HG02610 (cell line): Measurements from ENCODE around the gene ACR.

Experiments
- ATAC-seq: cut with Tn5 transposase; IDR thresholded peaks from one replicate; pipeline ENCODE4 v1.9.1; 2021; ENCODE audit warnings: mild to moderate bottlenecking, moderate library complexity; ENCODE audit not compliant: unreplicated experiment

ACR gene

DNA sequence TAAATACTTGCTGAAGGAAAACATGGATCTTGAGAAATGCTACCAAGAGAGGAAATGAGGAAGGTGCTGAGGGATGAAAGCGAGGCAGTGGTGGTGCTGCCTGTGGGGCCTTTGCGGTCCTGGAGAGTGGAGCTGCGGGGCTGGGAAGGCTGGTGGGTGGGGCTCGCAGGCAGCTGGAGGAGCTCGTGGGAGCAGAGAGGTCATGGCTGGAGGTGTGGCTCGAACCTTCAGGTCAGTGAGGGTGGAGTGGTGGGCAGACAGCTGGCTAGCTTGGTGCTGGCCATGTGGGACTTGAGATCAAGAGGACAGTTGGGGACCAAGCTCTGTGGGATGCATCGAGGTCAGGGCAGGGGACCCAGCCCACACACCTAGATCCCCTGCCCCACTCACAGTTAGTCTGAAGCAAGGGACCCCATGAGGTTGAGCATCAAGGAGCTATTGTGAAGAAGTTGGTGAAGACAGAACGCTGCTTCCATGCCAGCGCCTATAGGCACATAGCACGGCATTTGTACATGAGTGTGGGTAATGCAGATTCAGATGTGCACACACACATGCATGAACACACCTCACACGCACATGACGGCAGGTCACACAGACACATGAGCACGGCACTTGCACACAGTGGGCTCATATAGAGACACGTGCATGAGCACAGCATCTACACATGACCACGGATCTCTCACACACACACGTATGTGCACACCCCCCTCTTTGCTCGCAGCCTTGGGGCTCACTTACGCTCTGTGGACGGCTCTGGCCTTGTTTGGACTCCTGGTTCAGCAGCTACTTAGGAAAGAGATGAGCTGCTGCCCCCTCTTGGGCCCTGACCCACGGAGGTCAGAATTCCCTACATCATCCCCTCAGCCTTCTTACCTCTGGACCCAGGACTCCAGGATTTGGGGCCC, 34.9 kb upstream of the ACR start:
- ATAC-seq, result no peak

DNA sequence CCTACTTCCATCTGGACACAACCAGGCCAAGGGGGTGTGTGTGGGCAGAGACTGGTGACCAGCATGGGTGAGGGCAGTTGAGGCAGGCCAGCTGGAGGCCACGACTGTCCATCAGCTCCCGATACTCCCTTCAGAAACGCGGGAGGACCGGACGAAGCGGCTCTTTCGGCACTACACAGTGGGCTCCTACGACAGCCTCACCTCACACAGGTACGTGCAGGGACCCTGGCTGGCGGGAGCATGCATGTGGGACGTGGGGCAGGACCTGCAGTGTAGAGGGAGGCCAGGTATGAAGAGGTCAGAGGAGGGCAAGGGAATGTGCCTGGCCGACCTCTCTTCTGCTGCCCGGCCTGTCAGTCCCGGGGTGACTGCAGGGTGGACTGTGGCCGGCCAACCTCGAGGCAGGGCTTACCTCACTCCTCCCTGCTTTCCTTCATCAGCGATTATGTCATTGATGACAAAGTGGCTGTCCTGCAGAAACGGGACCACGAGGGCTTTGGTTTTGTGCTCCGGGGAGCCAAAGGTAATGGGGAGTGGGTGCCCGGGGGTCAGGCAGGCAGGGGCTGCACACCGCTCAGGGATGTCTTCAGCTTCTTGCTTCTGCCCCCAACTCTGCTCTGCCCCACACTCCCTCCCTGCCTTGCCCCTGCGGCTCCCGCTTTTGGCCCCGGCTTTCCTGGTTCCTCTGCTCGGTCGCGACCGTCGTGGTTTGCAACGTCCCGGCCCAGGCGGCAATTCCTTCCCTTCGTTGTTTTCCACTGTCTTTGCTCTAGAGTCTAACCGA, 34.1 kb upstream of the ACR start:
- no peak for ATAC-seq

DNA sequence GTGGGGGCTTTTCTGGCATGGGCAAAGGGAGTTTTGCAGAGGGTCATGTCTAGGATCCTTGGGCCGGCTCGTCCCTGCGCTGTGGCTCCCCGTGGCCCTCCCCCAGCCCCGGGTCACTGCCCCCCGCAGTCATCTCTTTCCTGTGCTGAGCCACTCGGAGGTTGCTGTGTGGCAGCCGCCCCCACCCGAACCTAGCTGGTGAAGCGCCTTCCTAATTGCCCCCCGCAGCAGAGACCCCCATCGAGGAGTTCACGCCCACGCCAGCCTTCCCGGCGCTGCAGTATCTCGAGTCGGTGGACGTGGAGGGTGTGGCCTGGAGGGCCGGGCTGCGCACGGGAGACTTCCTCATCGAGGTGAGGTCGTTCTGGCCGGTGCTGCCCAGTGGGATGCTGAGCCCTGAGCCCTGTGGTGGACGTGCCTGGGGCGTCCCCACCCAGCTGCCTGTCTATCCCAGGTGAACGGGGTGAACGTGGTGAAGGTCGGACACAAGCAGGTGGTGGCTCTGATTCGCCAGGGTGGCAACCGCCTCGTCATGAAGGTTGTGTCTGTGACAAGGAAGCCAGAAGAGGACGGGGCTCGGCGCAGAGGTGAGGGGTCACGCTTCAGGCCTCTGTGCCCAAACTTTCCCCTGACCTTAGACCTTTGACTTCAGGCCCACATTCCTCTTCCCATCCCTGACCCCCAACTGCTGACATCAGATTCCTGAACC, 33.3 kb upstream of the ACR start:
- no peak for ATAC-seq

DNA sequence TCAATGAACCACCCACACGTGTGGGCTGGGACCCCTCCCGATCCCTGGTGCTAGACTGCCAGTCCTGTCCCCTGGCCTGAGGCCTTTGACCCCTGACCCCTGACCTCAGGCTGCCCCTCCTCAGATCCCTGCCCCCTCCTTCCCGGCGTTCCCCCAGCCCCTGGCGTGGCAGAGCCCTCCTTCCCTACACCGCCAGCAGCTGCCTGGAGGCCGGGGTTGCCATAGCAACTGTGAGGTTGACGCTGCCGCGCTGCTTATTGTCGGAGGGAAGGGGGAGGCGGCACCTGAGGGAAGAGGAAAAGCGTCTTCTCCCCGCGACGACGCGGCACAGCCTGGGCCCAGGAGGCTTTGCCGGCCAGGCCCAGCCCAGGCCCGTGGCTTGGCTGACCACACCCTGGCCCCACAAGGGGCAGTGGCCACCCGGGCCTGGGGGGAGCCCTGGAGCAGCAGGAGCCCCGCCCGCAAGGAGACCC, 32.7 kb upstream of the ACR start:
- ATAC-seq, result no peak

GRCh38 chr22:50705851-50706351, 32.1 kb upstream of the ACR start:
- ATAC-seq, result no peak

- no peak for ATAC-seq
Observed at GRCh38 chr22:50706481-50707125, 31.4 kb upstream of the ACR start.

- no peak for ATAC-seq
Observed at GRCh38 chr22:50708474-50708873, 29.5 kb upstream of the ACR start.

- no peak for ATAC-seq
Observed at GRCh38 chr22:50708996-50709395, 29.0 kb upstream of the ACR start.

- ATAC-seq, result no peak
Observed at GRCh38 chr22:50710221-50710620, 27.8 kb upstream of the ACR start.

DNA sequence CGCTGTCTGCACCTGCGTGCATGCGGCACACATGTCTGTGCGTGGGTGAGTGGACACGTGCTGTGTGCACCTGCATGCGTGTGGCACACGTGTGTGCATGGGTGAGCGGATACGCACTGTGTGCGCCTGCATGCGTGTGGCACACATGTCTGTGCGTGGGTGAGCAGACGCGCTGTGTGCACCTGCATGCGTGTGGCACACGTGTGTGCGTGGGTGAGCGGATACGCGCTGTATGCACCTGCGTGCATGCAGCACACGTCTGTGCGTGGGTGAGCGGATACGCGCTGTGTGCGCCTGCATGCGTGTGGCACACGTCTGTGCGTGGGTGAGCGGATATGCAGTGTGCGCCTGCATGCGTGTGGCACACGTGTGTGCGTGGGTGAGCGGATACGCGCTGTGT, 27.1 kb upstream of the ACR start:
- no peak for ATAC-seq

GRCh38 chr22:50711446-50712340, 26.3 kb upstream of the ACR start:
- ATAC-seq, result no peak

DNA sequence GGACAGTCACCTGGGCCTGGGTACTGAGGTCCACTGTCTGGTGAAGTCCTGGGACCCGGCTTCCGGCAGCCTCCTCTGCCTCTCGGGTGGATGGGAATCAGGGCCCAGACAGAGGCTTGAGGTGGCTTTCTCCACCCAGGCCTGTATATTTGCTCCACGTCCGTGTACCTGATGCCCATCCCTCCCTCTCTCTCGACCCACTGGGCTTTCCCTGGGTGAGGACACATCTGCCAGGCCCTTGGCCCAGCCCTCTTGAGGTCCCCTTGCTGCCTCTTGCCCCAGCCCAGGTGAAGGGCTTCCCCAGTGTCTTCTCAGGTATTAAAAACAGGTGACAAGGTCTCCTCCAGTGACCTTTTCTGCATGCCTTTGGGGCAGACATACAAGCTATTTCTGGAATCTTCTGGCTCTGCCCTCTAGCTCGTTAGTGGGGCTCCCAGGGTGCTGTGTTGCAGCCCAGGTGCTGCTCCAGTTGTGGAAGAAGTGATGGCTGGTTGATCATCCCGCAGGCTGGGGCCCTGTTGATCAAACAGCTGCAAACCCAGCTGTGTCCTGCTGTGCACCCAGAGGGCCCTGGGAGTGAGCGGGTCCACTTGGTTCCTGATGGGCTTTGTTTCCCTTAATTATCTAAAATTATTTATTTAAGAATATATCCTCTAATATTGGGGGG, 25.5 kb upstream of the ACR start:
- ATAC-seq, result no peak

DNA sequence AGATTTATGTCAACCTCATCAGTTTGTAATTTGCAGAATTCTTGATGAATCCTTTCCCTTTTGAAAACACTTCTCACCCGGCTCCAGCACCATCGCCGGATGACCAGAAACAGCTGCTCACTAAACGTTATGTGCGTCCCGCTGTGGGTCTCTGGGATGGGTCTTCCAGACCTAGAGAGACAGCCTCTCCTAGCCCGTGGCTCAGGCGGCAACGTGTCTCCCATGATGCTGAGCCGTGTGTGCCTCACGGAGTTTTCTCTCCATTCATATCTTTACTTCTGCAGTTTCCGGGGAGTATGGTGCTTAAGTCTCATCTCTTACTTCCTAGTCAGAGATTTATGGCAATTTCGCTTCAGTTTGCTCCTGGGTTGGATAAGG, 25.0 kb upstream of the ACR start:
- ATAC-seq, result no peak

GRCh38 chr22:50713571-50714056, 24.4 kb upstream of the ACR start:
- no peak for ATAC-seq

GRCh38 chr22:50714150-50714549, 23.9 kb upstream of the ACR start:
- no peak for ATAC-seq

- ATAC-seq, result no peak
Observed at GRCh38 chr22:50714631-50715179, 23.3 kb upstream of the ACR start.

DNA sequence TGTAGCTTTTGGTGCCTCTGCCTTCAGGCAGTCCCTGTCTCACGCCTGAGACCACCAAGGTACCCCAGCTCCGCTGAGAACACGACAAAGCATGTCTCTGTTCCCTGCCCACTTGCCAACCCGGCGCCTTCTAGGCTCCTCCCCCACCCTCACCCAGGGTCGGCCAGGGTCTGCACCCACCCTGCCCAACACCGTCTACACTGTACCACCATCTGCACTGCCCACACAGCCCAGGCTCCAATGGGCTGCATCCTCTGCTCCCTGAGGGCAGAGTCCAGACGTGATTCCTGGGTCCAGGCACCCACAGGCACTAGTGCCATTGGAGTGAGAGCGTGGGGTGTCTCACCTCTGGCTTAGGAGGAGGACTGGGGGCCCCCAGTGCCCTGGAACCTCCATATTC, 22.8 kb upstream of the ACR start:
- ATAC-seq, result no peak

GRCh38 chr22:50715776-50716175, 22.2 kb upstream of the ACR start:
- no peak for ATAC-seq
